Naive thymus-derived CD4-positive, alpha-beta T cell (primary cell): Measurements from ENCODE around the gene KCTD2. TPM values are rescaled to one million over a fixed set of nuclear protein-coding genes. Genes with fewer than 3 reads are reported as not detected.

Source experiments
- ATAC-seq: fragments of 150-1000 bp; cut with Tn5 transposase; 2 replicates; pipeline ENCODE4 v1.10.0; 2021; ENCODE audit warnings: mild to moderate bottlenecking, moderate library complexity
- CTCF ChIA-PET: fragments of 350-600 bp; sonication (Branson Sonifier 250); formaldehyde crosslinking; loops from one replicate; lab custom pipeline; 2021; ENCODE audit warnings: antibody characterized with exemption; lab: Charles Lee
- POLR2A ChIA-PET: fragments of 350-600 bp; sonication (Branson Sonifier 250); formaldehyde crosslinking; loops from one replicate; lab custom pipeline; 2021; ENCODE audit warnings: antibody characterized with exemption, inconsistent platforms; lab: Charles Lee
- DNase-seq, 9 donors: peaks; one replicate each; pipeline versions ENCODE4 v3.0.0 to v3.0.0-alpha.2; 2020 to 2022; ENCODE audit warnings: mixed read lengths in 1 of 9
- H3K27ac ChIP-seq: one replicate; pipeline ENCODE4 v1.7.0; 2013; ENCODE audit warnings: mild to moderate bottlenecking, low read depth, low read length, moderate library complexity
- H3K27me3 ChIP-seq, 2 donors: one replicate each; pipeline ENCODE4 v1.7.0; 2013; ENCODE audit warnings: low read length in 2 of 2, mild to moderate bottlenecking in 2 of 2, moderate library complexity in 2 of 2; ENCODE audit not compliant: control insufficient read depth in 2 of 2, insufficient read depth in 2 of 2
- H3K36me3 ChIP-seq, 3 experiments: 1 replicate in 2 of 3; 2 replicates in 1 of 3; pipeline ENCODE4 v1.7.0; 2013; ENCODE audit warnings: low read length in 3 of 3, mild to moderate bottlenecking in 3 of 3, moderate library complexity in 1 of 3; ENCODE audit not compliant: insufficient read depth in 3 of 3, control insufficient read depth in 2 of 3
- H3K4me1 ChIP-seq, 2 donors: one replicate each; pipeline ENCODE4 v1.7.0; 2013; ENCODE audit warnings: low read length in 2 of 2, mild to moderate bottlenecking in 2 of 2, moderate library complexity in 1 of 2; ENCODE audit not compliant: control insufficient read depth in 2 of 2, insufficient read depth in 2 of 2
- H3K4me3 ChIP-seq: 2 replicates; pipeline ENCODE4 v1.7.0; 2013; ENCODE audit warnings: mild to moderate bottlenecking, low read length
- H3K9me3 ChIP-seq, 3 experiments: 1 replicate in 2 of 3; 2 replicates in 1 of 3; pipeline ENCODE4 v1.7.0; 2013; ENCODE audit warnings: low read length in 3 of 3; ENCODE audit not compliant: control insufficient read depth in 2 of 3
- H3K27ac Mint-ChIP-seq, 9 donors: one replicate each; pipeline ENCODE4 v1.8.0; 2020 to 2022; ENCODE audit warnings: mixed read lengths in 9 of 9, mild to moderate bottlenecking in 8 of 9, moderate library complexity in 5 of 9, inconsistent platforms in 2 of 9
- H3K27me3 Mint-ChIP-seq, 5 donors: one replicate each; pipeline ENCODE4 v1.8.0; 2021 to 2022; ENCODE audit warnings: mixed read lengths in 5 of 5, mild to moderate bottlenecking in 1 of 5
- H3K36me3 Mint-ChIP-seq, 5 donors: one replicate each; pipeline ENCODE4 v1.8.0; 2020 to 2022; ENCODE audit warnings: mixed read lengths in 5 of 5, mild to moderate bottlenecking in 3 of 5, inconsistent platforms in 1 of 5
- H3K4me1 Mint-ChIP-seq, 7 donors: one replicate each; pipeline ENCODE4 v1.8.0; 2020 to 2022; ENCODE audit warnings: mixed read lengths in 7 of 7, mild to moderate bottlenecking in 3 of 7, inconsistent platforms in 1 of 7
- H3K4me3 Mint-ChIP-seq, 10 donors: one replicate each; pipeline ENCODE4 v1.8.0; 2020 to 2022; ENCODE audit warnings: mild to moderate bottlenecking in 10 of 10, mixed read lengths in 10 of 10, moderate library complexity in 6 of 10, inconsistent platforms in 2 of 10
- H3K9me3 Mint-ChIP-seq, 11 donors: one replicate each; pipeline ENCODE4 v1.8.0; 2020 to 2022; ENCODE audit warnings: mixed read lengths in 11 of 11, mild to moderate bottlenecking in 4 of 11, inconsistent platforms in 1 of 11, moderate library complexity in 1 of 11
- intact Hi-C, 2 donors: fragments of 100-400 bp; cut with micrococcal nuclease; formaldehyde crosslinking; loops; one replicate each; pipeline ENCODE4 v1.15.1; 2023
- polyA plus RNA-seq, 2 donors: library from polyadenylated mRNA; unstranded; fragments of 300-500 nt; fragmentation: Illumina TruSeq; gene quantifications; one replicate each; pipeline ENCODE4 v1.2.3, GENCODE V29; 2021
- total RNA-seq, 6 experiments: library from RNA in 5 of 6; stranded (reverse) in 5 of 6; gene quantifications; 1 replicate in 5 of 6; 2 replicates in 1 of 6; pipeline ENCODE4 v1.2.3 and lab custom pipeline; 2021 to 2026

KCTD2 gene
- total and polyA plus RNA-seq, 7 experiments from 2014 or later = 4.8 to 35.7 (median 20.1) TPM

GRCh38 chr17:75108193-75108592, 61.2 kb downstream of the KCTD2 start:
- CTCF ChIA-PET = interaction anchor here (1.0 kb wide), 1 partner anchor 48 kb away, joined by 4 read pairs; no protein-coding TSS in a partner anchor
- H3K27ac Mint-ChIP-seq = peak overlapping the region in 5 of 9 donors; percentile 66 to 88 (median 73)
- intact Hi-C loops = loop anchor here (2.0 to 5.0 kb wide), 5 partner anchors 21 to 297 kb away; partner anchors contain the start of genes ATP5PD (in 1 of the 2), GRB2 (in 1 of the 2), KCTD2 (in 1 of the 2) and SLC16A5 (in 1 of the 2)
- no peak for ATAC-seq
- Histone ChIP-seq H3K4me3 (no peak overlapping the region), H3K36me3 (no peaks in the 10 kb centered on the region), H3K4me1 (peaks cover 12 to 14% of the 10 kb centered on the region in 2 donors), H3K27me3 (no peaks in the 10 kb centered on the region), H3K9me3 (no peaks in the 10 kb centered on the region), H3K27ac (no peak overlapping the region)
- peaks cover 15 to 29% (median 23%) of the 10 kb centered on the region in 7 donors for H3K4me1 Mint-ChIP-seq
- no peaks in the 10 kb centered on the region for H3K9me3 Mint-ChIP-seq
- peaks cover 5 to 13% (median 7%) of the 10 kb centered on the region in 5 donors for H3K36me3 Mint-ChIP-seq
- no peak for DNase-seq
- H3K4me3 Mint-ChIP-seq = peak overlapping the region; percentile 72 to 94 (median 88)
- H3K27me3 Mint-ChIP-seq = no peaks in the 10 kb centered on the region
- POLR2A ChIA-PET = interaction anchor here (1.1 kb wide), 1 partner anchor 26 kb away, joined by 3 read pairs; no protein-coding TSS in a partner anchor

DNA sequence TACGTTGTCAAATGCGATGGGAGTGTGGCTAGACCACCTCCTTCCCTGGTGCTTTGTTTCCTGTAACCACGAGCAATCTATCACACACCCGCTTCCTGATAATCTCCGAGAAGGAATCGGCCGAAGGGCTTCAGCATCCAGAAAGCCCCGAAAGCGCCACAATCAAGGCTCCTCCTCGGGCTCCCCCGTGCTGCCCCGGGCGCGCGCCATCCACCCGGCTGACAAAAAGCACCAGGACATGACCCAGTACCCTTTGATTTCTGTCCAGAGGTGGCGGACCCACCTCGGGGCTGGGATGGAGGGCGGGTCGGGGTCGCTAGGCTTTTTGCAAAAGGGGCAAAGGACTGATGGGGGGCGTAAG, 62.0 kb downstream of the KCTD2 start:
- H3K27me3 Mint-ChIP-seq = no peaks in the 10 kb centered on the region
- ATAC-seq = no peak
- peak overlapping the region; percentile 81 for H3K4me3 ChIP-seq
- intact Hi-C loops = loop anchor here (1.0 to 5.0 kb wide), 9 partner anchors 22 to 296 kb away; partner anchors contain the start of genes ATP5PD (in 1 of the 2), GRB2 (in 1 of the 2), JPT1 (in 1 of the 2) and KCTD2 (in 1 of the 2)
- no peaks in the 10 kb centered on the region for H3K27me3 ChIP-seq
- ChIA-PET CTCF (interaction anchor here (9.3 kb wide), 1 partner anchor 94 kb away, joined by 136 read pairs; the partner anchor contains the start of gene NUP85), POLR2A (interaction anchor here (0.5 to 2.6 kb wide), 14 partner anchors 12 to 321 kb away, joined by 3 to 19 read pairs (median 4); partner anchors contain the start of genes MRPL58, NT5C, NUP85 and SLC16A5)
- DNase-seq = peak in 1 of 9 donors; percentile 27
- no peaks in the 10 kb centered on the region for H3K9me3 ChIP-seq
- H3K27ac Mint-ChIP-seq = peak overlapping the region in 8 of 9 donors; percentile 66 to 91 (median 76)
- H3K4me1 Mint-ChIP-seq = peaks cover 15 to 35% (median 28%) of the 10 kb centered on the region in 7 donors
- peaks cover 16 to 19% of the 10 kb centered on the region in 2 donors for H3K4me1 ChIP-seq
- H3K36me3 ChIP-seq = no peaks in the 10 kb centered on the region
- H3K27ac ChIP-seq = peak overlapping the region; percentile 75
- peak overlapping the region; percentile 72 to 94 (median 88) for H3K4me3 Mint-ChIP-seq
- no peaks in the 10 kb centered on the region for H3K9me3 Mint-ChIP-seq
- H3K36me3 Mint-ChIP-seq = peaks cover 5 to 15% (median 7%) of the 10 kb centered on the region in 5 donors

- peak within 1 kb of the TSS; percentile 72 to 94 (median 89) for H3K4me3 Mint-ChIP-seq
- H3K27ac Mint-ChIP-seq = peak within 1 kb of the TSS; percentile 68 to 93 (median 85)
- ATAC-seq (peak; percentile 90), DNase-seq (peak; percentile 79 to 96 (median 86))
- peaks cover 5 to 17% (median 7%) of the 10 kb centered on the region in 5 donors for H3K36me3 Mint-ChIP-seq
- ChIA-PET CTCF (interaction anchor here (1.0 to 9.3 kb wide), 4 partner anchors 22 to 93 kb away, joined by 3 to 136 read pairs (median 4); partner anchors contain the start of genes NT5C and NUP85), POLR2A (interaction anchor here (0.5 to 2.6 kb wide), 18 partner anchors 12 to 656 kb away, joined by 3 to 19 read pairs (median 4); partner anchors contain the start of genes MRPL58, NT5C, NUP85 and SLC16A5)
- Histone ChIP-seq H3K36me3 (no peaks in the 10 kb centered on the region), H3K9me3 (no peaks in the 10 kb centered on the region), H3K27me3 (no peaks in the 10 kb centered on the region), H3K27ac (peak within 1 kb of the TSS; percentile 75), H3K4me3 (peak within 1 kb of the TSS; percentile 81), H3K4me1 (peaks cover 19 to 20% of the 10 kb centered on the region in 2 donors)
- H3K27me3 Mint-ChIP-seq = no peaks in the 10 kb centered on the region
- no peaks in the 10 kb centered on the region for H3K9me3 Mint-ChIP-seq
- intact Hi-C loops = loop anchor here (1.0 to 5.0 kb wide), 12 partner anchors 22 to 303 kb away; partner anchors contain the start of genes NT5C (in 2 of the 2), ATP5PD (in 1 of the 2), GRB2 (in 1 of the 2) and JPT1 (in 1 of the 2)
- H3K4me1 Mint-ChIP-seq = peaks cover 21 to 41% (median 34%) of the 10 kb centered on the region in 7 donors
Measured at GRCh38 chr17:75109407-75110233, 62.6 kb downstream of the KCTD2 start, which contains the start of gene ARMC7. Gene ARMC7, plus strand, starts transcription at chr17:75109969. Its CDS starts 320 bp downstream, at chr17:75110289.

- CTCF ChIA-PET = interaction anchor here (0.6 to 9.3 kb wide), 11 partner anchors 9 to 99 kb away, joined by 3 to 136 read pairs (median 3); partner anchors contain the start of genes NT5C and NUP85
- H3K27me3 ChIP-seq = no peaks in the 10 kb centered on the region
- H3K9me3 Mint-ChIP-seq = no peaks in the 10 kb centered on the region
Measured at GRCh38 chr17:75110234-75110937, 63.4 kb downstream of the KCTD2 start.

GRCh38 chr17:75111777-75112335, 64.8 kb downstream of the KCTD2 start:
- intact Hi-C loops = loop anchor here in 1 of 2 donors (5.0 kb wide), 2 partner anchors 150 to 300 kb away; no protein-coding TSS in a partner anchor
- H3K27me3 ChIP-seq = no peaks in the 10 kb centered on the region
- Mint-ChIP-seq H3K4me3 (peak overlapping the region in 9 of 10 donors; percentile 61 to 89 (median 75)), H3K9me3 (no peaks in the 10 kb centered on the region), H3K27ac (peak overlapping the region; percentile 4 to 91 (median 66)), H3K36me3 (peaks cover 5 to 21% (median 7%) of the 10 kb centered on the region in 5 donors), H3K27me3 (no peaks in the 10 kb centered on the region), H3K4me1 (peaks cover 27 to 49% (median 38%) of the 10 kb centered on the region in 7 donors)
- no peak for DNase-seq
- H3K36me3 ChIP-seq = peaks cover 0 to 4% (median 0%) of the 10 kb centered on the region in 3 experiments
- peaks cover 23 to 25% of the 10 kb centered on the region in 2 donors for H3K4me1 ChIP-seq
- CTCF ChIA-PET = interaction anchor here (0.6 to 9.3 kb wide), 12 partner anchors 14 to 441 kb away, joined by 3 to 136 read pairs (median 5); partner anchors contain the start of gene NUP85
- ATAC-seq = no peak
- POLR2A ChIA-PET = interaction anchor here (0.6 to 3.0 kb wide), 10 partner anchors 19 to 139 kb away, joined by 3 to 17 read pairs (median 3); no protein-coding TSS in a partner anchor
- H3K4me3 ChIP-seq = no peak overlapping the region
- H3K9me3 ChIP-seq = no peaks in the 10 kb centered on the region
- H3K27ac ChIP-seq = no peak overlapping the region

More at GRCh38 chr17:75110234-75110937, 63.4 kb downstream of the KCTD2 start:
- Histone ChIP-seq H3K4me3 (peak overlapping the region; percentile 81), H3K9me3 (no peaks in the 10 kb centered on the region), H3K4me1 (peaks cover 23 to 25% of the 10 kb centered on the region in 2 donors), H3K36me3 (no peaks in the 10 kb centered on the region), H3K27ac (peak overlapping the region; percentile 75)
- Mint-ChIP-seq H3K4me3 (peak overlapping the region; percentile 72 to 94 (median 89)), H3K4me1 (peaks cover 27 to 46% (median 39%) of the 10 kb centered on the region in 7 donors), H3K27me3 (no peaks in the 10 kb centered on the region), H3K27ac (peak overlapping the region; percentile 68 to 93 (median 81)), H3K36me3 (peaks cover 5 to 21% (median 7%) of the 10 kb centered on the region in 5 donors)
- ATAC-seq (no peak), DNase-seq (no peak)
- intact Hi-C loops = loop anchor here in 1 of 2 donors (1.0 to 5.0 kb wide), 4 partner anchors 21 to 302 kb away; partner anchors contain the start of gene NT5C
- POLR2A ChIA-PET = interaction anchor here (0.5 to 2.6 kb wide), 18 partner anchors 11 to 656 kb away, joined by 3 to 19 read pairs (median 4); partner anchors contain the start of genes MRPL58, NT5C, NUP85 and SLC16A5
